ENCODE data around the gene ZNRF3.

GRCh38 chr22:29098296-29098695 is 214.9 kb downstream of the ZNRF3 start:
- no peak for TF ChIP-seq ZNF274 (IDR thresholded peaks at IDR 0.05; ENCODE audit: low read depth, low read length)
- TF ChIP-seq YY1 (IDR thresholded peaks at IDR 0.05; ENCODE audit: insufficient read depth, insufficient read length) = no peak
- TF ChIP-seq SUZ12 (IDR thresholded peaks at IDR 0.05; ENCODE audit: extremely low read depth, insufficient read depth, insufficient read length) = no peak

All from NT2/D1 (cell line).